Measurements from ENCODE around the gene RBMY1E. TPM values are rescaled to one million over a fixed set of nuclear protein-coding genes. Genes with fewer than 3 reads are reported as not detected.
"Not testable (repeated sequence)": the region's sequence is repeated elsewhere in the genome, so short reads cannot be mapped to it uniquely, and the experiment has no call there.

Gene RBMY1E
- total RNA-seq, result not detected in 2 replicates
- not detected for polyA plus RNA-seq (2012)

DNA sequence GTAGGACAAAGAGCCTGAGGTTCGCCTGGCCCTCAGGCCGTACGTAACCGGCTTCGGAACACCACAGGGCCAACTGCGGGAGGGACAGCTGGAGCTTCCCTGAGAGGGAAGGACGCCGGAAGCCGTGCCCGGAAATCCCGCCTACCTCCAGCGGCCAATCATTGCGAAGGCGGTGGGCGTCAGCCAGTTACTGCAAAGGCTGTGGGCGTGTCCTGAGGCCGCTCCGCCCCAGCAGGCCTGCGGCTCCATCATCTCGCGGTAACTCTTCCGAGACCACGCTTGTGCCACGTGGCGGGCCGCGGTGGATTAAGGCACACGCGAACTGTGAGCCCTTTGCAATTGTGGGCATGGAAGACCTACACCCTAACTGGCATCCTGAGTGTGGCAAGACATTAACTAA, at the start of gene RBMY1E:
RBMY1E (minus strand) TSS at position 101 of the 400 bp plus-strand sequence. CDS start 1,978 bp downstream, outside the sequence.
- DNase-seq (ENCODE audit: low read depth), result not testable (repeated sequence)

DNA sequence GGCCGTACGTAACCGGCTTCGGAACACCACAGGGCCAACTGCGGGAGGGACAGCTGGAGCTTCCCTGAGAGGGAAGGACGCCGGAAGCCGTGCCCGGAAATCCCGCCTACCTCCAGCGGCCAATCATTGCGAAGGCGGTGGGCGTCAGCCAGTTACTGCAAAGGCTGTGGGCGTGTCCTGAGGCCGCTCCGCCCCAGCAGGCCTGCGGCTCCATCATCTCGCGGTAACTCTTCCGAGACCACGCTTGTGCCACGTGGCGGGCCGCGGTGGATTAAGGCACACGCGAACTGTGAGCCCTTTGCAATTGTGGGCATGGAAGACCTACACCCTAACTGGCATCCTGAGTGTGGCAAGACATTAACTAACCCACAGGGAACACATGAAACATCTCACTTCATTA, 23.4 kb downstream of the RBMY1E start, which contains the start of gene RBMY1D:
RBMY1D (minus strand) TSS at position 101 of the 400 bp plus-strand sequence. CDS start 2,013 bp downstream, outside the sequence.
- DNase-seq (ENCODE audit: low read depth), result not testable (repeated sequence)

DNA sequence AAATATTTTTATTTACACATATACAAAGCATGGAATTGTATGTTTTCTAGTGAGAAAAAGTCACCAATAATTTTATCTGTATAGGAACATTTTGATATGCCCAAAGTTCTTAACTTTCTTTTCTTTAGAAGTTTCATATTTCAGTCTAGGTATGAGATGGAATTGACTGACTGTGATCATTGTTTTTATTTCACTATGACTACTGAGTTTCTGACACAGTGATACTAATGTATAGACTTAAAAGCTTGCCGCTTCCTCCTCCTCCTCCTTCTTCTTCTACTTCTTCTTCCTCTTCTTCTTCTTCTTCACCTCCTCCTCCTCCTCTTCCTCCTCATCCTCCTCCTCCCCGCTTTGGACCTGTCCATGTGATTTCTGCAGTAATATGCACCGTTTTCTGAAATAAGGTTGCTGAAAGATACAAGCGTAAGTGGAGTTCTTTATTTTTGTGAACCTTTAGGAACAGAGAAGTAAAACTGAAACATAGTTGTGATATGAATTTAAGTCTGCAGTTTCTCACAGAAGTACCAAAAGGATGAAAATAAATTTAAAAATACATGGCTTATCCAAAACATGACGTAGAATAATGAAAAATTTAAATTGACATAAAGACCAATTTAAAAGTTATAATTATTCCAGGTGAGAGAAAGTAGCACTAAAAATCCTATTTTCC, 48.3 kb downstream of the RBMY1E start:
- DNase-seq (ENCODE audit: low read depth), result not testable (repeated sequence)

Other genes starting within 250 kb of the RBMY1E start
- gene RBMY1D, start 23.5 kb downstream of the RBMY1E start, total RNA-seq, result not detected in 2 replicates